ENCODE results near the gene SULT4A1. TPM values are rescaled to one million over a fixed set of nuclear protein-coding genes. Genes with fewer than 3 reads are reported as not detected.

The SULT4A1 gene
- total and polyA plus RNA-seq, 10 of the 15 experiments (the other 5 are each of a cell fraction or from before 2014, with no cell fraction given), result not detected

GRCh38 chr22:43837666-43838065, 24.6 kb downstream of the SULT4A1 start (continued):
- no peak for TF ChIP-seq IRF5 (IDR thresholded peaks at IDR 0.05; ENCODE audit: borderline replicate concordance)

DNA sequence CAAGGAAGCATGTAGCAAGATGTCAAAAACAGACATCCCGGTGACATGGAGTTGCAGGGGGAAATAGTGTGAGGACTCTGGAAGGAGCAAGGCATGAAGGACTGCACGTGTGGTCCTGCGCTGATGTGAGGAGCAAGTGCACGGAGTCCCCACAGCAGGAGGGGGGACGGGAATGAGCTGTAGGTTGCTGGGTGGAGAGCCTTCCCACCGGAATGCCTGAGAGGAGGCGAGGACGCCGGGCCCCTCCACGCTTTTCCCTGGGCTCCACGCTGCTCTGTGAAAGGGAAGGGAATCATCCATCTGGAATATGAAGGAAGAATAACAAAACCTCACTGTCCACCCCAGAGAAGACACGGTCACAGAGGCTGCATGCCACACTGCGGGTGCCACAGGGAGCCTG, 26.6 kb downstream of the SULT4A1 start:
- Histone ChIP-seq H3K4me1 (ENCODE audit: control insufficient read depth, insufficient read depth, low read length) (no peaks in the 10 kb centered on the region), H3K79me2 (ENCODE audit: control insufficient read depth, insufficient read depth, low read length) (no peaks in the 10 kb centered on the region), H3K36me3 (ENCODE audit: control insufficient read depth in 2 of 2, insufficient read depth in 2 of 2, low read length in 1 of 2) (no peaks in the 10 kb centered on the region), H3K4me3 (no peak overlapping the region), H3K27me3 (replicated peaks in 1 of 2; ENCODE audit: control insufficient read depth in 2 of 2, insufficient read depth in 2 of 2, low read length in 1 of 2) (peaks cover 0 to 1% of the 10 kb centered on the region in 2 experiments; a peak in 2 of 4 replicates), H3K9ac (ENCODE audit: control insufficient read depth, insufficient read depth, low read length) (no peak overlapping the region), H3K27ac (ENCODE audit: control insufficient read depth, insufficient read depth) (no peak overlapping the region), H3K9me3 (replicated peaks; ENCODE audit: control insufficient read depth, insufficient read depth, low read length) (no peaks in the 10 kb centered on the region), H2AFZ (ENCODE audit: control insufficient read depth, low read depth, low read length) (no peak overlapping the region), H3K4me2 (ENCODE audit: control insufficient read depth, insufficient read depth) (no peak overlapping the region), H4K20me1 (ENCODE audit: control insufficient read depth, insufficient read depth) (no peaks in the 10 kb centered on the region)
- CTCF ChIA-PET, result interaction anchor here (1.1 kb wide), 1 partner anchor 17 kb away, joined by 3 read pairs; no protein-coding TSS in a partner anchor
- WGBS (ENCODE audit: insufficient coverage, insufficient replicate concordance, low lambda C conversion rate, missing lambda C conversion rate), result 27% methylated on average over 13 of the region's 13 CpGs
- in situ Hi-C loops (cut with MboI) (no loop called here), intact Hi-C loops (cut with micrococcal nuclease; ENCODE audit: unreplicated experiment) (no loop called here)
- ATAC-seq, result no peak
- no peak for DNase-seq (ENCODE audit: low read depth, low spot score)
- POLR2A ChIA-PET, result no interaction called here
- FAIRE-seq, result no peak
- RAD21 ChIA-PET (ENCODE audit: unreplicated experiment), result no interaction called here
- BruUV-seq (replicated peaks), result no TSS peak
- SMC1A ChIA-PET (ENCODE audit: uncharacterized antibody, unreplicated experiment), result no interaction called here
- TF ChIP-seq RCOR1 (conservative IDR thresholded peaks at IDR 0.05; ENCODE audit: low read depth, low read length) (no peak), TCF3 (IDR thresholded peaks at IDR 0.05; ENCODE audit: borderline replicate concordance, insufficient read depth, low read depth, low read length) (no peak), BHLHE40 (IDR thresholded peaks at IDR 0.05; ENCODE audit: borderline replicate concordance in 1 of 2, low read depth in 2 of 2, low read length in 1 of 2) (no peak), ASH2L (IDR thresholded peaks at IDR 0.05; ENCODE audit: borderline replicate concordance, low read depth) (no peak), RAD21 (IDR thresholded peaks at IDR 0.05; ENCODE audit: insufficient read depth, low read depth, low read length) (no peak), ATF3 (IDR thresholded peaks at IDR 0.05; ENCODE audit: borderline replicate concordance, extremely low read depth, low read depth, low read length) (no peak), KDM1A (IDR thresholded peaks at IDR 0.05; ENCODE audit: borderline replicate concordance) (no peak), ZNF24 (IDR thresholded peaks at IDR 0.05) (no peak), ZBTB40 (IDR thresholded peaks at IDR 0.05; ENCODE audit: borderline replicate concordance) (no peak), POU2F2 (IDR thresholded peaks at IDR 0.05; ENCODE audit: borderline replicate concordance, low read depth, low read length) (no peak), MAX (IDR thresholded peaks at IDR 0.05; ENCODE audit: low read depth, low read length) (no peak), NRF1 (conservative IDR thresholded peaks at IDR 0.05; ENCODE audit: low read depth, low read length) (no peak)

Measured in GM12878 (cell line).